SK-N-SH treated with all-trans-retinoic acid at 6 μM for 48 hours (cell line): ENCODE data around the gene RMC1.

Experiments used
- ARNTL ChIP-seq: fragments of 450-650 bp; formaldehyde crosslinking; IDR thresholded peaks from 2 replicates; pipeline ENCODE4 v1.5.0; 2020; ENCODE audit warnings: low read depth, mild to moderate bottlenecking, moderate library complexity, borderline replicate concordance
- CREB5 ChIP-seq: fragments of 250-450 bp; sonication (Bioruptor Pico); IDR thresholded peaks from 2 replicates; pipeline ENCODE4 v1.5.1; 2020; ENCODE audit warnings: low read depth, mild to moderate bottlenecking, moderate library complexity
- GLIS3 ChIP-seq: fragments of 250-450 bp; sonication (Bioruptor Pico); IDR thresholded peaks from 2 replicates; pipeline ENCODE4 v1.5.0; 2020; ENCODE audit warnings: mild to moderate bottlenecking, moderate library complexity
- ISL1 ChIP-seq: fragments of 250-450 bp; sonication (Bioruptor Pico); IDR thresholded peaks from 2 replicates; pipeline ENCODE4 v2.1.2; 2022; ENCODE audit warnings: mild to moderate bottlenecking, moderate library complexity
- OSR1 ChIP-seq: fragments of 250-450 bp; sonication (Bioruptor Pico); IDR thresholded peaks from 2 replicates; pipeline ENCODE4 v1.8.0; 2022; ENCODE audit warnings: moderate library complexity, mild to moderate bottlenecking, inconsistent platforms
- PATZ1 ChIP-seq: fragments of 250-450 bp; sonication (Bioruptor Pico); IDR thresholded peaks from 2 replicates; pipeline ENCODE4 v1.8.0; 2020; ENCODE audit warnings: mild to moderate bottlenecking, moderate library complexity, borderline replicate concordance
- PPARA ChIP-seq: fragments of 250-450 bp; sonication (Bioruptor Pico); IDR thresholded peaks from 2 replicates; pipeline ENCODE4 v1.5.0; 2020; ENCODE audit warnings: mild to moderate bottlenecking, borderline replicate concordance
- RARB ChIP-seq: fragments of 250-450 bp; sonication (Bioruptor Pico); IDR thresholded peaks from 2 replicates; pipeline ENCODE4 v1.8.0; 2021; ENCODE audit warnings: mild to moderate bottlenecking, moderate library complexity
- SNAI2 ChIP-seq: fragments of 250-450 bp; sonication (Bioruptor Pico); IDR thresholded peaks from 2 replicates; pipeline ENCODE4 v1.5.0; 2020; ENCODE audit warnings: mild to moderate bottlenecking, moderate library complexity
- TCF4 ChIP-seq: fragments of 250-450 bp; sonication (Bioruptor Pico); IDR thresholded peaks from 2 replicates; pipeline ENCODE4 v1.8.0; 2021; ENCODE audit warnings: mild to moderate bottlenecking, moderate library complexity, borderline replicate concordance
- TOX ChIP-seq: fragments of 250-450 bp; sonication (Bioruptor Pico); IDR thresholded peaks from 2 replicates; pipeline ENCODE4 v1.8.0; 2021; ENCODE audit warnings: mild to moderate bottlenecking, moderate library complexity, borderline replicate concordance
- ZFP30 ChIP-seq: fragments of 450-650 bp; formaldehyde crosslinking; IDR thresholded peaks from 2 replicates; pipeline ENCODE4 v1.5.0; 2022; ENCODE audit warnings: mild to moderate bottlenecking, moderate library complexity
- ZNF70 ChIP-seq: fragments of 450-650 bp; formaldehyde crosslinking; IDR thresholded peaks from 2 replicates; pipeline ENCODE4 v1.5.0; 2020; ENCODE audit warnings: mild to moderate bottlenecking, moderate library complexity
- TF ChIP-seq, protein P1 (sequence below): fragments of 250-450 bp; sonication (Bioruptor Pico); IDR thresholded peaks from 2 replicates; pipeline ENCODE4 v1.5.1; 2021; ENCODE audit warnings: mild to moderate bottlenecking, moderate library complexity

DNA sequence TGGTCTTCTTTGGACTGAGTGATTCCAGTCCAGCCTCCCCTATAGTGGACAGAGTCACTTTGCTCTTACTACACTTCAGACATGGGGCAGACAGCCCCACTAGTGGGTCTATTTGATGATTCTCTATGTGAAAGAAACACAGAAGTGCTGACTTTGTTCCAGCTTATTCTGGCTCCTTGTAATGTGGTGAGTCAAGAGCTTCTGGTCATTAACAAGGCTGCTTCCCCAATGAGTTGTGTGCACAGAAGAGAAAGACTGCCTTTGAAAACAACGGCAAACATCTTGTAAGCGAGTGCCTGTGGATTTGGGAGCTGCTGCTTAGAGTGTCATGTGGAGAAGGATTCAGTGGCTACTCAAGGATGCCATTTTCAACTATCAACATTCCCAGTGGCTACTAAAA, 39.1 kb downstream of the RMC1 start:
- TF ChIP-seq SNAI2 (CRISPR knock-in tag) (no peak), ARNTL (no peak), RARB (CRISPR knock-in tag) (no peak), GLIS3 (CRISPR knock-in tag) (no peak), ZNF70 (CRISPR knock-in tag) (no peak), ZFP30 (CRISPR knock-in tag) (no peak), TOX (no peak), PPARA (no peak), ISL1 (no peak), PATZ1 (CRISPR knock-in tag) (no peak), CREB5 (CRISPR knock-in tag) (no peak), OSR1 (CRISPR knock-in tag) (no peak), TCF4 (CRISPR knock-in tag) (no peak)
- TF ChIP-seq, protein P1, sequence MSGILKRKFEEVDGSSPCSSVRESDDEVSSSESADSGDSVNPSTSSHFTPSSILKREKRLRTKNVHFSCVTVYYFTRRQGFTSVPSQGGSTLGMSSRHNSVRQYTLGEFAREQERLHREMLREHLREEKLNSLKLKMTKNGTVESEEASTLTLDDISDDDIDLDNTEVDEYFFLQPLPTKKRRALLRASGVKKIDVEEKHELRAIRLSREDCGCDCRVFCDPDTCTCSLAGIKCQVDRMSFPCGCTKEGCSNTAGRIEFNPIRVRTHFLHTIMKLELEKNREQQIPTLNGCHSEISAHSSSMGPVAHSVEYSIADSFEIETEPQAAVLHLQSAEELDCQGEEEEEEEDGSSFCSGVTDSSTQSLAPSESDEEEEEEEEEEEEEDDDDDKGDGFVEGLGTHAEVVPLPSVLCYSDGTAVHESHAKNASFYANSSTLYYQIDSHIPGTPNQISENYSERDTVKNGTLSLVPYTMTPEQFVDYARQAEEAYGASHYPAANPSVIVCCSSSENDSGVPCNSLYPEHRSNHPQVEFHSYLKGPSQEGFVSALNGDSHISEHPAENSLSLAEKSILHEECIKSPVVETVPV (CRISPR knock-in tag), result no peak
